SHP77 (cell line): ENCODE results near the gene FIGNL2.

Experiments used
- DNase-seq, 2 experiments: peaks; one replicate each; lab custom pipeline; 2025; lab: John Stamatoyannopoulos, UW

Gene FIGNL2

GRCh38 chr12:51874000-51874399 lies 25.5 kb upstream of the FIGNL2 start:
- no peak for DNase-seq

- DNase-seq: no peak
Observed at GRCh38 chr12:51873251-51873994, 24.9 kb upstream of the FIGNL2 start.

DNA sequence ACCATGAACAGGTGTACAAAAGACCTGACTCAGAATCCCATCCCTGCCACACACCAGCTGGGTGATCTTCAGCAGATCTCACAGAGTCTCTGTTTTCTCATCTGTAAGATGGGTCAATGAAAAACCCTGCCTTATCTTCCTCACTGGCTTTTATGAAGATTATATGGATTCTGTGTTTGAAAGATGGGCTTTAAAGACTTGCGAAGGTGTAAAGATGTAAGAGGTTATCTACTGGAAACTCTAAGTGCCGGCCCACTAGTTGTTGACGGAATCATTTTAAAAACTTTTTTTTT lies 24.1 kb upstream of the FIGNL2 start:
- no peak for DNase-seq

DNA sequence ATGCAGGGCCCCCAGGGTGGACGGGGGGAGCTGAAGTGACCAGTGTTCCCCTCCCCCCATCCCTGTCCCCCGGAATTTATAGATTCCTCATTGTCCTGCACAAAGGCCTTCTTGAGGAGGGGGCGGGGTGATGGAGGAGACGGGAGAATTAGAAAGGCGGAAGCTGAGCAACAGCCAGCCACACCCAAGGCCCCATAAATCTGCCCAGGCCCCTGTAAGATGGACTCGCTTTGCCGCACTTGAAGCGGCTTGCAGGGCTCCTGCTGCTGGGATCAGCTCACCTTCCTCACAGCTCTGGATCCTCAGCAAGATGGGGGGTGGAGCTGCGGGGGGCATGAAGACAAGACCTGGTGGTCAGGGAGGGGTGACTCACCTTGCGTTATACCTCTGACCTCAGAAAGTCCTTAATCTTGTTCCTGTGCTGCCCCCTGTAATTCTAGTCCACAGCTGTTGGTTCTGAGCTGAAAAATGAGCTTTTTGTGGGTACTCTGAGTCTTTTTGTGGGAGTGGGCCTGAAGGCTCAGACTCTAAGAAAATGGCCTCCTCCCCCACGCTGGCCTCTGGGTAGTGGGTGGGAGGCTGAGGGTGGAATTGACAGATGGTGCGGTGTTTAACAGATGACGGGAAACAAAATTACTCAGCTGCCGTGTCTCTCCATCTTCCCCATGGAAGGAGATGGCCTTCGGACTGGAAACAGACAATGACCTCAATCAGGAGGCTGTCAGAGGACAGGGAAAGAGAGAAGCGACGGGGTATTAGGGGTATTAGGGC lies 23.6 kb upstream of the FIGNL2 start:
- DNase-seq: no peak

- no peak for DNase-seq
Observed at GRCh38 chr12:51871126-51871525, 22.6 kb upstream of the FIGNL2 start.

DNA sequence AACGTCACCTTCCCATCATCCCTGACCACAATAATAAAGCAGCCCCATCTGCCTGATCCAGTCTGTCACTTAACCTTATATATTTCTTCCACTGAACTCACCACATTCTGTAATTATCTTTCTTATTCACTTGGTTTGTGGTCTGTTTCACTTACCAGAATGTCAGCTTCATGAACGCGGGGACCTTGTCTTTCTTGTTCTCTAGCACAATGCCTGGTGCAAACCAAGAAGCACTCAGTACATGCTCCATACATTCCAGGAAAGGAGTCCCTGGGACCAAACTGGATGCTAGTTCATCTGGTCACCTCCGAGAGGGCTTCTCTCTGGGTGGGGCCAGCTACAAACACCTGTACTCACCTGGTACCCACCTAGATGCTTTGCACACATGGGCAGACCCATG lies 22.0 kb upstream of the FIGNL2 start:
- no peak for DNase-seq

DNA sequence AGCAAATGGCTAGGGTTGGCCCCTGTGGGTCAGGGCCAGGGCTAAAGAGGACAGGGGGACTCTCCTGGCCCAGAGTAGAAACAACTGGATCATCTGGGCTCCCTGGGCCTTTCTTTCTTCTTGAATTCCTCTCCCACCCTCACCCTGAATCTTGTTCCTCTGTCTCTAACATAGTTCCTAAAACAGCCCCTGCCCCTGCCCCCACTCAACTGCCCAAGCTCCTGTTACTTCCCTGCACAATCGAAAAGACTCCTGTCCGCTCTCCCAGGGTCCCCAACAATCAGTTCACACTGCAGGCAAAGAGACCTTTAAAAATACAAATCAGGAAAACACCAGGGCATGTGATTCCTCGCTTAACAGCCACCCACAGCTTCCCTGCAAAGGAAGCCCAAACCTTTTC lies 21.4 kb upstream of the FIGNL2 start:
- no peak for DNase-seq

GRCh38 chr12:51869496-51869865 lies 21.0 kb upstream of the FIGNL2 start:
- no peak for DNase-seq

GRCh38 chr12:51868821-51869495 lies 20.4 kb upstream of the FIGNL2 start:
- no peak for DNase-seq

- no peak for DNase-seq
Observed at GRCh38 chr12:51867796-51868428, 19.4 kb upstream of the FIGNL2 start.

DNA sequence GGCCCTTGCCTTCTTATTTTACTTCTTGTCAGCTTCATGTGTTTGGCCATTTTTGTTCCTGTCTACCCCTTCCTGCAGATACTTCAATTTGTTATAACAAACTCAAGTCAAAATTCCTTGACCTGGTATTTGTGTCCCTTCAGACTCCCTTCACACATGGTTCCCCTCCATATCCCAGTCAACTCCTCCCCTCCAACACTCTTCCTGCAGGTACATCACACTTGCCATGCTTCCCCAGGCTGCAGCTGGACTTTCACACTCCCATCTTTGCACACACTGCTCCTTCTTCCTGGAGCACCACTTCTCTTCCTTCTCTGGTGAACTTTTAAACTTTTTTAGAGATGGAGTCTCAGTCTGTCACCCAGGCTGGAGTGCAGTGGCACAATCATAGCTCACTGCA lies 18.9 kb upstream of the FIGNL2 start:
- DNase-seq: no peak

DNA sequence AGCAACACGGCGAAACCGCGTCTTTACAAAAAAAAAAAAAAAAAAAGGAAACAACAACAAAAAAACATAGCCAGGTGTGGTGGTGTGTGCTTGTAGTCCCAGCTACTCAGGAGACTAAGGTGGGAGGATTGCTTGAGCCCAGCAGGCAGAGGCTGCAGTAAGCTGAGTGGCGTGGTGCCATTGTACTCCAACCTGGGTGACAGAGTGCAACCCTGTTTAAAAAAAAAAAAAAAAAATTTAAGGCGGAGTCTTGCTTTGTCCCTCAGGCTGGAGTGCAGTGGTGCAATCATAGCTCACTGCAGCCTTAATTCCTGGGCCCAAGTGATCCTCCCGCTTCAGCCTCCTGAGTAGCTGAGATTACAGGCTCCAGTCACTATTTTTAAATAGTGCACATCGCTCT lies 18.2 kb upstream of the FIGNL2 start:
- DNase-seq: no peak

DNA sequence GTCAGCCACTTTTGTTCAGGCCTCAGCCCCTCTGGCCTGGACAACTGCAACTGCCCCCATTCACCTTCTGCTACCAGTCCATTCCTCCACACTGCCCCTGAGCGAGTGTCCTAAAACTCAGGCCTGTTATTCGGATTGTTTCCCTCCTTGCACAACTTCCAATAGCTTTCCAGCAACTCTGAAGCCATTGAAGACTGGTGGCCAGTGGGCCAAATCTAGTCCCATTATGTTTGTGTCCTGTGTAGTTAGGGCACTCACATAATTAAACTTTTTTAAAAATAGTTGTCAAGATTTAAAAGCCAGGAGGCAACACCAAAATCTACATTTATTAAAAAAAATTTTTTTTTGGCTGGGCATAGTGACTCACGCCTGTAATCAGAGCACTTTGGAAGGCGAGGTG lies 17.8 kb upstream of the FIGNL2 start:
- no peak for DNase-seq

DNA sequence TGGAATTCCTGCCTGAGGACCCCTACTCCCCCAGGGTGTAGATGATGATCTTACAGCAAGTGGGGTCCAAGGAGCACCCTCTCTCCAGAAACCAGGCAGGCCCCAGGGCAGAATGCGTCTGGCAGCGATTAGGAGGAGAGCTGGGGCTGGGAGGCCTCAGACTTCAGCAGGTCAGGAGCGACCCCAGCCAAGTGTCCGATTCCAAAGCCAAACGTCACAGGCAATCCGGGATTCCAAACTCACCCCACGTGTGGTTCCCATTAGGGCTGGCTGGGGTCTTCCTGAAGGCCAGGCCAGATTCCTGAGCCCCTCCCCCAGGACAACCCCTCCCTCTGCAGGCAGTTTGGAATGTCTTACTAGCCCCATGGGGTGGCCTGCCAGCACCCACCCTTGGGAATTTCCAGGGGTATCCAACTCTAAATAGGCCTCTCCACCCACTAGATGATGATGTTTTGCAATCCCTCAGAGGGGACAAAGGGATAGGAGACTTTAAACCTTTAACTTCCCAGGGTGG lies 17.3 kb upstream of the FIGNL2 start:
- no peak for DNase-seq

DNA sequence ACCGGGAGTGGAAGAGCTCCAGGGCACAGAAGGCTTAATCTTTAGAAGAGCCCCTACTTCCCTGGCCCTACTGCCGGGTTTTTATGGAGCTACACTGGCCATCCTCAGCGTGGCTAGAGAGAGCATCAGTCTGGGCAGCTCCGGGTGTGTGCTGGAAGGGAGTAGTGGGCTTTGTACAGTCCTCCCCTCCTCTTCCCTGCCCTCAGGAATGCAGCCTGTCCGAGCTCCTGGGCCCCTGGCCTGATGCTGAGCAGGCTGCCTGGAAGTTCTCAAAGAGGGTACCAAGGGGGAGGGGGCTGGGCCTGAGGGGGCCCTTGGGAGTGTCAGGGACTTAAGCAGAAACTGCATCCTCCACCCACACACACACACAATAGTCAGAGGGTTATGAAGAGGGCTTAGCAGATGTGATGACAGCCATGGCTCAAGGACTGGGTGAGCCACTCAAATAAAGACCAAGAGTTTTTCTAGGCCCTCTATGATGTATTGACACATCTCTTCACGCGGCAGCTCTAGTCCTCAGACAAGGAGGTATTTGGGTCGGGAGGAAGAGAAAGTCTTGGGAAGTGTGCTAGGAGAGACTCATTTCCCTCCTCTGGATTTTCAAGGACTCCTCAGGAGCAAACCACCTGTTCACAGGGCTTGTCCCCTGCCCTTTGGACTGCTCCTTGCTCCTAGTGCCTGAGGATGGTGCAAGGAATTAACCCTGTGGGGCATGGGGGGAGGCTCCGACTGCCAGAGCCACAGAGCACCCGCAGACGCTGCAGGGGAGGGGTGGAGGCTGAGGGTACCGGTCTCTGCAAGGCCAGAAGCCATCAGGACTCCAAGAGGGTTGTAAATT lies 16.5 kb upstream of the FIGNL2 start:
- no peak for DNase-seq

DNA sequence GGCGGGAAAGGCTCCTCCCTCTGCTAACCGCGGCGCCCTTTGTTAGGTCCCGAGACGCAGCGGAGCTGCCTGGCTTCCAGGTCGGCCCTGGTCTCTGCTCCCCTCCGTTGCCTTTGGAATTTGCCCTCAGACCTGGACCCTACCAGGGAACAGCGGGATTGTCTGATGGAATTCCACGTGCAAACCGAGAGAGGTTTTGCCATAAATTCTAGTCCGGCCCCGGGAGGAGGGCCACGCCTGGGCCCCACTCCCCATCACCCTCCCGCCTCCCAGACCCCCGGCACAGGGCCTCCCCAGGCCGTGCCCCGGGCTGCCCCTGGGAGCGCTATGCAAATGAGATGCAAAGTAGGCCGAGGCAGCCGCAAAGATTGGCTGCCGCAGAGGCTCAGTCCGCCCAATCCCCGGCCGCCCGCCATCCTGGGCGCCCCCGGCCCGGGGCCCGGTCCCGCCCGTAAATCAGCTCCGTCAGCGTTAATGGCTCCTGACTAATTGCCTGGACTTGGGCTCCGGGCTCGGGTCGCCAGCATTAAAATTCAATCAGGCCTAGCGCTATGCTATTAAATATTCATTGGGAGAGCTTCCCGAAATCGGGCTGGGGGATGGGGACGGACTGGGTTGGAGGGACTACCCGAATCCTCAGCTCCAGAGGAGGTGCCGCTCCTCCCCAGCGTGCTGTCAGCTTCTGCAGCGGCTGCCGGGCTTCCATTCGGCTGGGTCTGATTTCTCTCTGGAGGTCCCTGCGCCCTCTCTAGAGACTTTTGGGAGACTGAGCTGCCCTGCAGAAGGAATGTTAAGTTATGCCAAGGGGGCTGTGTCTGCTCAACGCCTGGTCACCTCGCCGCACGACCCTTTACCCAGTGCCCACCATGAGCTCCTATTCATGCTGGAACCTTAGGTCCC lies 15.7 kb upstream of the FIGNL2 start:
- no peak for DNase-seq

DNA sequence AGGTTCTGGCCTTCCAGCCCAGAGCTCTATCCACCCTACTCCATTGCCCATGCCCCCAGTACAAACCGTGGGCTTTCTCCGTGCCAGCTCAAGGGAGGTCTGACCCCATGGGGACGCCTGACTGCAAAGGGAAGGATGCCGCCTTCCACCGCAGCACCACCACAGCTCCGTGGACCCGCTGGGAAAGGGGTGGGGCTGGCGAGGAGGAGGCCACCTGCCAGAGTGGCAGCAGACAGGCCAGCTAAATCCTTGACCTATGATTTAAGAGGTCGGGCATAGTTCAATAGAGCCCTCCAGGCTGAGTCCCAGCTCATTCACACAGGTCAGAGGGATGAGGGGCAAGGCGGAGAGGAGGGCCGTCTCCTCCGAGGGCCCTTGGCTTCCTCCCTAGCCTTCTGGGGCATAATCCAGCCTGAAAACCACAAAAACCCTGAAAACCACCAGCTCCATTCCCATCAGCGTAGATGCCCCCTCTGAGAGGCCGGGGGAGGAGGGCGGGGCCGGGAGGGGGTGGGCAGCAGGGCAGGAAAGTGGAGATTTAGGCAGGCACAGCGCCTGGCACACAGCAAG lies 14.9 kb upstream of the FIGNL2 start:
- no peak for DNase-seq

GRCh38 chr12:51862947-51863346 lies 14.4 kb upstream of the FIGNL2 start:
- no peak for DNase-seq

DNA sequence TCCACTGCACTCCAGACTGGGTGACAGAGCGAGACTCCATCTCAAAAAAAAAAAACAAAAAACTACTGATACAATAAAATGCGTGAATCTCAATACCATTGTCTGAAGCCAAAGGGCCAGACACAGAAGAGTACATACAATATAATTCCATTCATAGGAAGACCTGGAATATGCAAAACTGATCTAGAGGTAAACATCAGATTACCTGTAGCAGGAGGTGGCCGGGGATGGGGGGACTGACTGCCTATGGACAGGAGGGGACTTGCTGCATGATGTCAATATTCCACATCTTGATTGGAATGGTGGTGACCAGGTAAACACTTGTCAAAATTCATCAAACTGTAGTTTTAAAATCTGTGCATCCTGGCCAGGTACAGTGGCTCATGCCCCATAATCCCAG lies 12.5 kb upstream of the FIGNL2 start:
- DNase-seq: no peak
